H9 (cell line): ENCODE data around the gene VTCN1. TPM values are rescaled to one million over a fixed set of nuclear protein-coding genes. Genes with fewer than 3 reads are reported as not detected.

Experiments
- DNase-seq: peaks from one replicate; pipeline ENCODE4 v3.0.0-alpha.2; 2017
- H2AFZ ChIP-seq: one replicate; pipeline ENCODE4 v1.6.1; 2013; ENCODE audit warnings: mild to moderate bottlenecking, low read length, control low read depth, moderate library complexity
- H2AK5ac ChIP-seq: 2 replicates; pipeline ENCODE4 v1.6.1; 2013; ENCODE audit warnings: low read length, control low read depth, mixed read lengths; ENCODE audit not compliant: insufficient read length
- H2BK120ac ChIP-seq: one replicate; pipeline ENCODE4 v1.6.1; 2013; ENCODE audit warnings: low read depth, mild to moderate bottlenecking, low read length, control low read depth, inconsistent platforms; ENCODE audit not compliant: poor library complexity, severe bottlenecking
- H2BK12ac ChIP-seq: 2 replicates; pipeline ENCODE4 v1.6.1; 2013; ENCODE audit warnings: low read length, control low read depth, mixed read lengths, low read depth; ENCODE audit not compliant: insufficient read length
- H2BK15ac ChIP-seq: 2 replicates; pipeline ENCODE4 v1.6.1; 2013; ENCODE audit warnings: low read depth, low read length, control low read depth
- H2BK20ac ChIP-seq: one replicate; pipeline ENCODE4 v1.6.1; 2013; ENCODE audit warnings: low read depth, mild to moderate bottlenecking, low read length, control low read depth, inconsistent platforms; ENCODE audit not compliant: poor library complexity, severe bottlenecking
- H2BK5ac ChIP-seq: 2 replicates; pipeline ENCODE4 v1.6.1; 2013; ENCODE audit warnings: low read length, control low read depth, mixed read lengths; ENCODE audit not compliant: insufficient read length
- H3K14ac ChIP-seq: 2 replicates; pipeline ENCODE4 v1.6.1; 2013; ENCODE audit warnings: low read length, control low read depth; ENCODE audit not compliant: insufficient read depth
- H3K18ac ChIP-seq: 2 replicates; pipeline ENCODE4 v1.6.1; 2013; ENCODE audit warnings: low read depth, mild to moderate bottlenecking, mixed read lengths, low read length, control low read depth; ENCODE audit not compliant: insufficient read length
- H3K23ac ChIP-seq: 2 replicates; pipeline ENCODE4 v1.6.1; 2013; ENCODE audit warnings: low read length, control low read depth, mixed read lengths, low read depth; ENCODE audit not compliant: insufficient read length
- H3K23me2 ChIP-seq: 2 replicates; pipeline ENCODE4 v1.6.1; 2013; ENCODE audit warnings: low read depth, mild to moderate bottlenecking, mixed read lengths, low read length, control low read depth; ENCODE audit not compliant: insufficient read length, poor library complexity, severe bottlenecking
- H3K27ac ChIP-seq: 2 replicates; pipeline ENCODE4 v1.5.1; 2013; ENCODE audit warnings: low read length, control low read depth, mixed read lengths, low read depth; ENCODE audit not compliant: insufficient read length
- H3K27me3 ChIP-seq: 2 replicates; pipeline ENCODE4 v1.6.1; 2013; ENCODE audit warnings: low read length, control low read depth, inconsistent platforms; ENCODE audit not compliant: insufficient read depth
- H3K4ac ChIP-seq: 2 replicates; pipeline ENCODE4 v1.6.1; 2013; ENCODE audit warnings: low read depth, mild to moderate bottlenecking, control low read depth, inconsistent platforms, low read length, moderate library complexity
- H3K4me1 ChIP-seq: 2 replicates; pipeline ENCODE4 v1.6.1; 2013; ENCODE audit warnings: low read length, control low read depth, inconsistent platforms; ENCODE audit not compliant: insufficient read depth
- H3K4me2 ChIP-seq: 2 replicates; pipeline ENCODE4 v1.6.1; 2013; ENCODE audit warnings: low read length, control low read depth, mixed read lengths; ENCODE audit not compliant: insufficient read length, insufficient read depth
- H3K56ac ChIP-seq: 2 replicates; pipeline ENCODE4 v1.6.1; 2013; ENCODE audit warnings: low read depth, mild to moderate bottlenecking, mixed read lengths, low read length, control low read depth; ENCODE audit not compliant: insufficient read length
- H3K79me1 ChIP-seq: 2 replicates; pipeline ENCODE4 v1.6.1; 2013; ENCODE audit warnings: low read depth, mild to moderate bottlenecking, moderate library complexity, low read length, control low read depth, inconsistent platforms; ENCODE audit not compliant: insufficient read depth, poor library complexity, severe bottlenecking
- H3K79me2 ChIP-seq: 2 replicates; pipeline ENCODE4 v1.6.1; 2013; ENCODE audit warnings: low read length, control low read depth, inconsistent platforms; ENCODE audit not compliant: insufficient read depth
- H3K9ac ChIP-seq: 2 replicates; pipeline ENCODE4 v1.6.1; 2013; ENCODE audit warnings: low read length, control low read depth, mixed read lengths; ENCODE audit not compliant: insufficient read length; ENCODE audit errors: extremely low read depth
- H3K9me3 ChIP-seq: one replicate; pipeline ENCODE4 v1.6.1; 2013; ENCODE audit warnings: low read depth, low read length, inconsistent platforms; ENCODE audit not compliant: control insufficient read depth
- H3T11ph ChIP-seq: one replicate; pipeline ENCODE4 v1.6.1; 2013; ENCODE audit warnings: mild to moderate bottlenecking, low read length, control low read depth, inconsistent platforms
- H4K20me1 ChIP-seq: one replicate; pipeline ENCODE4 v1.6.1; 2013; ENCODE audit not compliant: control insufficient read depth, insufficient read length, insufficient read depth
- H4K5ac ChIP-seq: 2 replicates; pipeline ENCODE4 v1.6.1; 2013; ENCODE audit warnings: low read depth, mild to moderate bottlenecking, mixed read lengths, low read length, control low read depth; ENCODE audit not compliant: insufficient read length
- H4K8ac ChIP-seq: replicated peaks from 2 replicates; pipeline ENCODE4 v1.6.1; 2013; ENCODE audit warnings: low read length, control low read depth, mixed read lengths, low read depth; ENCODE audit not compliant: insufficient read length
- H4K91ac ChIP-seq: 2 replicates; pipeline ENCODE4 v1.6.1; 2013; ENCODE audit warnings: low read depth, mild to moderate bottlenecking, moderate library complexity, mixed read lengths, low read length, control low read depth; ENCODE audit not compliant: insufficient read length
- H3K27ac Mint-ChIP-seq, 3 experiments: 2 replicates in 2 of 3; 3 replicates in 1 of 3; pipeline ENCODE4 v1.8.0; 2020 to 2021; ENCODE audit warnings: mixed read lengths in 3 of 3, mild to moderate bottlenecking in 1 of 3, moderate library complexity in 1 of 3
- H3K27me3 Mint-ChIP-seq: 2 replicates; pipeline ENCODE4 v1.8.0; 2021; ENCODE audit warnings: low read depth, mild to moderate bottlenecking, moderate library complexity, mixed read lengths
- H3K36me3 Mint-ChIP-seq, 3 experiments: 2 replicates in 2 of 3; 3 replicates in 1 of 3; pipeline ENCODE4 v1.8.0; 2020 to 2021; ENCODE audit warnings: low read depth in 3 of 3, mixed read lengths in 3 of 3; ENCODE audit not compliant: insufficient read depth in 1 of 3
- H3K4me1 Mint-ChIP-seq, 2 experiments: 2 replicates each; pipeline ENCODE4 v1.8.0; 2020; ENCODE audit warnings: mixed read lengths in 2 of 2
- H3K4me3 Mint-ChIP-seq, 2 experiments: 2 replicates in 1 of 2; 3 replicates in 1 of 2; pipeline ENCODE4 v1.8.0; 2020 to 2021; ENCODE audit warnings: mild to moderate bottlenecking in 2 of 2, mixed read lengths in 2 of 2, moderate library complexity in 1 of 2
- H3K9me3 Mint-ChIP-seq, 2 experiments: 2 replicates in 1 of 2; 3 replicates in 1 of 2; pipeline ENCODE4 v1.8.0; 2020; ENCODE audit warnings: mild to moderate bottlenecking in 2 of 2, mixed read lengths in 2 of 2, moderate library complexity in 1 of 2
- WGBS: extraction: QIAGEN DNeasy Blood & Tissue Kit; methylation state at CpG from one replicate; pipeline ENCODE4 v1.1.7; 2013; ENCODE audit warnings: missing lambda C conversion rate, low lambda C conversion rate, mixed read lengths; ENCODE audit not compliant: insufficient read length; ENCODE audit errors: extremely low coverage; 5-methylcytosine and 5-hydroxymethylcytosine counted together
- total RNA-seq: library from RNA; stranded (reverse); gene quantifications from 2 replicates; pipeline ENCODE4 v1.2.1, GENCODE V29; 2021
- TF ChIP-seq, protein P1 (sequence below): fragments of 200-600 bp; sonication (generic); conservative IDR thresholded peaks from 3 replicates; pipeline ENCODE4 v1.8.0; 2021; ENCODE audit warnings: antibody characterized with exemption, mild to moderate bottlenecking

The VTCN1 gene
- total RNA-seq, 1 experiment from 2014 or later = 0.33 TPM

DNA sequence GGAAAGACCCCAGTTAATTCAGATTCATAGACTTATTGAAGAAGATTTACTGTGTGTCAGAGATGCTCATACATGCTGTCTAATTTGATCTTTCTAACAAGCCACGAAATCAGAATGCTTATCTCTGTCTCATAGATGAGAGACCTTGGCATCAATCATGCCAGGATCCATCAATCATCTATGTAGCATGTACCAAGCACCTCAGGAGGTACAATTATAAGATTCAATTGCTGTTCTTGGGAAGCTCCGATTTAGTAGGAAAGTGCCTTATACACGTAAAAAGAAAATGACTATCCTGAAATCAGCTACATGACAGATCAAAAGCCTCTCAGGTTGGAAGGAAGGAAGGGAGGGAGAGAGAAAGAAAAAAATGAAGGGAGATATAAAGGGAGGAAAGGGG is 18.5 kb upstream of the VTCN1 start:
- no peak overlapping the region for H2BK20ac ChIP-seq
- no peak overlapping the region for H4K91ac ChIP-seq
- Mint-ChIP-seq H3K4me3 (no peak overlapping the region), H3K9me3 (no peaks in the 10 kb centered on the region; a peak in 1 of 5 replicates), H3K4me1 (no peaks in the 10 kb centered on the region; a peak in 1 of 4 replicates), H3K36me3 (no peaks in the 10 kb centered on the region), H3K27ac (no peak overlapping the region), H3K27me3 (no peaks in the 10 kb centered on the region; the same call in 1 of the 2 replicates)
- WGBS = no CpG with 5 or more reads among the region's 3 CpGs
- TF ChIP-seq, protein P1, sequence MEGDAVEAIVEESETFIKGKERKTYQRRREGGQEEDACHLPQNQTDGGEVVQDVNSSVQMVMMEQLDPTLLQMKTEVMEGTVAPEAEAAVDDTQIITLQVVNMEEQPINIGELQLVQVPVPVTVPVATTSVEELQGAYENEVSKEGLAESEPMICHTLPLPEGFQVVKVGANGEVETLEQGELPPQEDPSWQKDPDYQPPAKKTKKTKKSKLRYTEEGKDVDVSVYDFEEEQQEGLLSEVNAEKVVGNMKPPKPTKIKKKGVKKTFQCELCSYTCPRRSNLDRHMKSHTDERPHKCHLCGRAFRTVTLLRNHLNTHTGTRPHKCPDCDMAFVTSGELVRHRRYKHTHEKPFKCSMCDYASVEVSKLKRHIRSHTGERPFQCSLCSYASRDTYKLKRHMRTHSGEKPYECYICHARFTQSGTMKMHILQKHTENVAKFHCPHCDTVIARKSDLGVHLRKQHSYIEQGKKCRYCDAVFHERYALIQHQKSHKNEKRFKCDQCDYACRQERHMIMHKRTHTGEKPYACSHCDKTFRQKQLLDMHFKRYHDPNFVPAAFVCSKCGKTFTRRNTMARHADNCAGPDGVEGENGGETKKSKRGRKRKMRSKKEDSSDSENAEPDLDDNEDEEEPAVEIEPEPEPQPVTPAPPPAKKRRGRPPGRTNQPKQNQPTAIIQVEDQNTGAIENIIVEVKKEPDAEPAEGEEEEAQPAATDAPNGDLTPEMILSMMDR = no peak
- peaks cover 2% of the 10 kb centered on the region; the same call in 1 of the 2 replicates for H3K4me1 ChIP-seq
- no peak overlapping the region for H3K18ac ChIP-seq
- H3T11ph ChIP-seq = no peak overlapping the region
- H4K8ac ChIP-seq = no peak overlapping the region
- no peak overlapping the region for H3K14ac ChIP-seq
- no peaks in the 10 kb centered on the region for H3K79me2 ChIP-seq
- no peak overlapping the region for H3K27ac ChIP-seq
- no peak overlapping the region for H2BK15ac ChIP-seq
- no peak overlapping the region for H4K5ac ChIP-seq
- no peak overlapping the region for H2BK12ac ChIP-seq
- no peak overlapping the region for H3K23ac ChIP-seq
- no peak overlapping the region for H2BK120ac ChIP-seq
- H3K79me1 ChIP-seq = no peaks in the 10 kb centered on the region
- no peaks in the 10 kb centered on the region for H3K27me3 ChIP-seq
- H3K23me2 ChIP-seq = no peaks in the 10 kb centered on the region
- no peaks in the 10 kb centered on the region for H3K9me3 ChIP-seq
- no peak overlapping the region for H2AFZ ChIP-seq
- H3K56ac ChIP-seq = no peak overlapping the region
- no peak overlapping the region for H2BK5ac ChIP-seq
- no peak overlapping the region for H2AK5ac ChIP-seq
- H3K9ac ChIP-seq = no peak overlapping the region
- no peak for DNase-seq
- H3K4me2 ChIP-seq = no peak overlapping the region
- H3K4ac ChIP-seq = no peak overlapping the region
- no peaks in the 10 kb centered on the region for H4K20me1 ChIP-seq
